Karpas-422 (cell line): Measurements from ENCODE around the gene ERVH48-1. TPM values are rescaled to one million over a fixed set of nuclear protein-coding genes. Genes with fewer than 3 reads are reported as not detected.
"Not testable (repeated sequence)": the region's sequence is repeated elsewhere in the genome, so short reads cannot be mapped to it uniquely, and the experiment has no call there.

Experiments used
- DNase-seq: peaks from one replicate; pipeline ENCODE4 v3.0.0-alpha.2; 2015
- H2AFZ ChIP-seq: fragments of 200-600 bp; sonication (generic); 2 replicates; pipeline ENCODE4 v1.6.1; 2014; ENCODE audit warnings: antibody characterized with exemption, low read length, mixed read lengths
- H3K27ac ChIP-seq: fragments of 200-600 bp; sonication (generic); 2 replicates; pipeline ENCODE4 v1.5.1; 2014; ENCODE audit warnings: mild to moderate bottlenecking, low read length, moderate library complexity
- H3K27me3 ChIP-seq: fragments of 200-600 bp; sonication (generic); 2 replicates; pipeline ENCODE4 v1.6.1; 2014; ENCODE audit warnings: low read length, mixed read lengths
- H3K36me3 ChIP-seq: fragments of 200-600 bp; sonication (generic); 2 replicates; pipeline ENCODE4 v1.6.1; 2014; ENCODE audit warnings: low read length, mixed read lengths; ENCODE audit not compliant: insufficient read depth
- H3K4me1 ChIP-seq: fragments of 200-600 bp; sonication (generic); 2 replicates; pipeline ENCODE4 v1.6.1; 2014; ENCODE audit warnings: mild to moderate bottlenecking, low read length, mixed read lengths
- H3K4me2 ChIP-seq: fragments of 200-600 bp; sonication (generic); 2 replicates; pipeline ENCODE4 v1.6.1; 2014; ENCODE audit warnings: low read length, low read depth, mild to moderate bottlenecking; ENCODE audit not compliant: poor library complexity, severe bottlenecking
- H3K4me3 ChIP-seq: fragments of 200-600 bp; sonication (generic); 2 replicates; pipeline ENCODE4 v1.5.1; 2014; ENCODE audit warnings: mild to moderate bottlenecking, antibody characterized with exemption, low read length, mixed read lengths
- H3K79me2 ChIP-seq: fragments of 200-600 bp; sonication (generic); 2 replicates; pipeline ENCODE4 v1.6.1; 2014; ENCODE audit warnings: mild to moderate bottlenecking, low read length, mixed read lengths
- H3K9ac ChIP-seq: fragments of 200-600 bp; sonication (generic); 2 replicates; pipeline ENCODE4 v1.6.0; 2014; ENCODE audit warnings: low read length
- H3K9me2 ChIP-seq: fragments of 200-600 bp; sonication (generic), shearing (Covaris generic); replicated peaks from 2 replicates; pipeline ENCODE4 v1.6.0; 2014; ENCODE audit warnings: mild to moderate bottlenecking, low read length, moderate library complexity; ENCODE audit not compliant: insufficient read depth
- H3K9me3 ChIP-seq: fragments of 300-700, 200-600 bp; sonication (generic); 2 replicates; pipeline ENCODE4 v1.6.1; 2014; ENCODE audit warnings: low read length, mixed read lengths
- H4K20me1 ChIP-seq: fragments of 200-600 bp; sonication (generic); 2 replicates; pipeline ENCODE4 v1.6.1; 2014; ENCODE audit warnings: mild to moderate bottlenecking, antibody characterized with exemption, low read length, low read depth; ENCODE audit not compliant: insufficient read depth
- total RNA-seq: library from RNA; depleted of rRNA; stranded (reverse); fragments of >200 nt; shearing (Covaris generic); gene quantifications from 2 replicates; pipeline ENCODE4 v1.2.3, GENCODE V29; 2014; ENCODE audit warnings: low replicate concordance

ERVH48-1 gene
- total RNA-seq, 1 experiment from 2014 or later, result not detected

DNA sequence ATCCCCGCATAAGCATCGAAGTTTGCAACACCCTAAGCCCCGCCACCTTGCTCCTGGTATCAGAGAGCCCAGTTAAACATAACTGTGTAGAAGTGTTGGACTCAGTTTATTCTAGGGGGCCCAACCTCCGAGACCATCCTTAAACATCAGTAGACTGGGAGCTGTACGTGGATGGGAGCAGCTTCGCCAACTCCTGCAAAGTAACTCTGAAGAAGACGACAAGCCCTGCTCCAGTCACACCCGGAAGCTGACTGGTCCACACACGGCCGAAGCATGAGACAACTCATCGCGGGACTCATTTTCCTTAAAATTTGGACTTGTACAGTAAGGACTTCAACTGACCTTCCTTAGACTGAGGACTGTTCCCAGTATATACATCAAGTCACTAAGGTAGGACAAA, 8.5 kb upstream of the ERVH48-1 start:
- not testable (repeated sequence) for H3K9me3 ChIP-seq, H3K27ac ChIP-seq, H3K4me2 ChIP-seq, H3K4me3 ChIP-seq, H3K79me2 ChIP-seq, H2AFZ ChIP-seq, H3K9ac ChIP-seq, DNase-seq, H3K36me3 ChIP-seq, H4K20me1 ChIP-seq, H3K9me2 ChIP-seq, H3K27me3 ChIP-seq
- peaks cover 11% of the 10 kb centered on the region for H3K4me1 ChIP-seq

DNA sequence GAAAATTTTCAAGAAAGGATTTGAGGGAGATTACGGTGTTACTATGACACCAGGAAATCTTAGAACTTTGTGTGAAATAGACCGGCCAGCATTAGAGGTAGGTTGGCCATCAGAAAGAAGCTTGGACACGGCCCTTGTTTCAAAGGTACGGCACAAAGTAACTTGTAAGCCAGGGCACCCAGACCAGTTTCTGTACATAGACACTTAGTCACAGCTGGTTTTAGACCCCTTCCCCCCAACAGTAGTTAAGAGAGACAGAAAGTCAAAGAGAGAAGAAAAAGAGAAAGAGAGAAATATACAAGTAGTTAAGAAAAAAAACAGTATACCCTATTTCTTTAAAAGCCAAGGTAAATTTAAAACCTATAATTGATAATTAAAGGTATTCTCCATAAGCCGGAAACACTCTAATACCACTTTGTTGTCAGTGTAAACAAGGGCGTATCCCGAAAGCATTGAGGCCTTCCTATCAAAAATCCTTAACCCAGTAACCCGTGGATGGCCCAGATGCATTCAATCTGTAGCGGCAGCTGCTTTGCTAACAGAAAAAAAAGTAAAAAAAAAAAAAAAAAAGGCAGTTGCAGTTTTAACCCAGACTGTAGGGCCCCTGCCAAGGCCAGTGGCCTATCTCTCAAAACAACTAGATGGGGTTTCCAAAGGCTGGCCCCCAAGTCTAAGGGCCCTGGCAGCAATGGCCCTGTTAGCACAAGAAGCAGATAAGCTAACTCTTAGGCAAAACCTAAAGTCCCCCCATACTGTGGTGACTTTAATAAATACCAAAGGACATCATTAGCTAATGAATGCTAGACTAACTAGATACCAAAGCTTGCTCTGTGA, 7.9 kb upstream of the ERVH48-1 start:
- DNase-seq, H4K20me1 ChIP-seq, H3K36me3 ChIP-seq, H3K9ac ChIP-seq, H3K9me3 ChIP-seq, H3K27ac ChIP-seq, H3K9me2 ChIP-seq, H3K27me3 ChIP-seq, H2AFZ ChIP-seq, H3K79me2 ChIP-seq, H3K4me3 ChIP-seq, H3K4me2 ChIP-seq: not testable (repeated sequence)
- peaks cover 11% of the 10 kb centered on the region for H3K4me1 ChIP-seq

DNA sequence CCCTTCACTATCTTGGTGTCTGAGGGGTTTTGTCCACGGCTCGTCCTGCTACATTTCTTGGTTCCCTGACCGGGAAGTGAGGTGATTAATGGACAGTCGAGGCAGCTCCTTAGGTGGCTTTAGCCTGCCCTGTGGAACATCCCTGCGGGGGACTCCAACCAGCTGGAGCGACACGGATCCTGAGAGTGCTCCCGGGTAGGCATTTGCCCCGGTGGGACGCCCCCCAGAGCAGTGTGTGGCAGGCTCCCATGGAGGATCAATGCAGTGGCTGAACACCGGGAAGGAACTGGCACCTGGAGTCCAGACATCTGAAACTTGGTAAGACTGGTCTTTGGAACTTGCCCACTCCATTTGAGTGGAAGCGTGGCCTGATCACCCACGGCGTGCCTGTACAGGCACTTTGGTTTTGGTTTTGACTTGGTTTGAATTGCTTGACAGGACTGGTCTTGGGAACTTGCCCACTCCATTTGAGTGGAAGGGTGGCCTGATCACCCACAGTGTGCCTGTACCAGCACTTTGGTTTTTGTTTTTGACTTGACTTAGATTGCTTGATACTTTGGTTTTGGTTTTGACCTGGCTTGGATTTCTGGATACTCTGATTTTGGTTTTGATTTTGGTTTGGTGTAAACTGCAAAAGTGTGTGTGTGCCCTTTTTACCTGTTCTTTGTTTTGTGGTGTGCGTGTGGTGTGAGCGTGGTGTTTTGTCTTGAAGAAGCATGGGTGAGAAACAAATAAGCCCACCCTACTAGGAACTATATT, 7.1 kb upstream of the ERVH48-1 start:
- H3K9me2 ChIP-seq, H3K9me3 ChIP-seq, H3K4me3 ChIP-seq, DNase-seq, H3K4me2 ChIP-seq, H3K27ac ChIP-seq, H3K36me3 ChIP-seq, H2AFZ ChIP-seq, H3K27me3 ChIP-seq, H3K9ac ChIP-seq, H4K20me1 ChIP-seq, H3K79me2 ChIP-seq: not testable (repeated sequence)
- H3K4me1 ChIP-seq, result peaks cover 11% of the 10 kb centered on the region

DNA sequence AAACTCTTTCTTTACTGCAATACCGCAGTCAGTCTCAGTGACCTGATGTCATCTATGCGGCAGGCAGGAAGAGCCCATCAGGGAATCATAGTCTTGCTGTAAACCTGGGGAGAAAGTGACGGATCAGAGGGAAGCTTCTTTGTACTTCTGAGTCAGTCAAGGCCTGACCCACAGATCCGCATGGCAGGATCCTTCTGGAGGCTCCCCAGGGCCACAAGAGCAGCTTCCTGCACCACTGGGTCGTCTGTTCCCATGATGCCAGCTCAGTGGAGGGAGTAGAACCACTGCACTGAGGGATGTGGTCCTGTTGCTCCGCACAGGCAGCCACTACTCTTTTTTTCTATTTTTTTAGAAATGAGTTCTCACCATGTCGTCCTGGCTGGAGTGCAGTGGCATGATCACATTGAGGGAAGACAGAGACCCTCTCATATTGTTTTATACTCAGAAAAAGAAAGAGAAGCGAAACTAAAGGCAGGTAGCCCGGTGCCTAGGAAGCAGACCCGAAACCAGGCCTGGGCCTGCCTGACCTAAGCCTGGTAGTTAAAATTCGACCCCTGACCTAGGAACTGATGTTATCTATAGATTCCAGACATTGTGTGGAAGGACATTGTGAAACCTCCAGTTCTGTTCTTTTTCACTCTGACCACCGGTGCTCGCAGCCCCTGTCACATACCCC, 6.3 kb upstream of the ERVH48-1 start:
- H4K20me1 ChIP-seq, result no peaks in the 10 kb centered on the region
- H3K4me1 ChIP-seq, result peaks cover 4% of the 10 kb centered on the region
- H3K27me3 ChIP-seq, result no peaks in the 10 kb centered on the region
- H2AFZ ChIP-seq, result no peak overlapping the region
- no peaks in the 10 kb centered on the region for H3K36me3 ChIP-seq
- no peaks in the 10 kb centered on the region for H3K9me2 ChIP-seq
- H3K27ac ChIP-seq, result no peak overlapping the region
- no peak for DNase-seq
- no peaks in the 10 kb centered on the region for H3K79me2 ChIP-seq
- no peak overlapping the region for H3K4me3 ChIP-seq
- no peaks in the 10 kb centered on the region for H3K9me3 ChIP-seq
- no peak overlapping the region for H3K9ac ChIP-seq
- H3K4me2 ChIP-seq, result no peak overlapping the region

DNA sequence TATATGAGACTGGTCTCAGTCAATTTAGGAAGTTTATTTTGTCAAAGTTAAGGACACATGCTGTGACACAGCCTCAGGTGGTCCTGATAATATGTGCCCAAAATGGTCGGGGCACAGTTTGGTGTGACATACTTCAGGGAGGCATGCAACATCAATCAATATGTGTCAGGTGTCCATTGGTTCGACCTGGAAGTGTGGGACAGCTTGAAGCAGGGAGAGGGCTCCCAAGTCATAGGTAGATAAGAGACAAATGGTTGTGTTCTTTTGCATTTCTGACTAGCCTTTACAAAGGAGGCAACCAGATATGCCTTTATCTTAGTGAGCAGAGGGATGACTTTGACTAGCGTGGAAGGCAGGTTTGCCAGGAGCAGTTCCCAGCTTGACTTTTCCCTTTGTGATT, 4.5 kb upstream of the ERVH48-1 start:
- H3K9ac ChIP-seq, result no peak overlapping the region
- H3K4me3 ChIP-seq, result no peak overlapping the region
- H4K20me1 ChIP-seq, result no peaks in the 10 kb centered on the region
- no peak for DNase-seq
- no peak overlapping the region for H2AFZ ChIP-seq
- no peaks in the 10 kb centered on the region for H3K9me3 ChIP-seq
- no peaks in the 10 kb centered on the region for H3K27me3 ChIP-seq
- no peaks in the 10 kb centered on the region for H3K36me3 ChIP-seq
- H3K27ac ChIP-seq, result no peak overlapping the region
- no peak overlapping the region for H3K4me2 ChIP-seq
- H3K4me1 ChIP-seq, result peaks cover 4% of the 10 kb centered on the region; the same call in 1 of the 2 replicates
- no peaks in the 10 kb centered on the region for H3K79me2 ChIP-seq
- no peaks in the 10 kb centered on the region for H3K9me2 ChIP-seq

DNA sequence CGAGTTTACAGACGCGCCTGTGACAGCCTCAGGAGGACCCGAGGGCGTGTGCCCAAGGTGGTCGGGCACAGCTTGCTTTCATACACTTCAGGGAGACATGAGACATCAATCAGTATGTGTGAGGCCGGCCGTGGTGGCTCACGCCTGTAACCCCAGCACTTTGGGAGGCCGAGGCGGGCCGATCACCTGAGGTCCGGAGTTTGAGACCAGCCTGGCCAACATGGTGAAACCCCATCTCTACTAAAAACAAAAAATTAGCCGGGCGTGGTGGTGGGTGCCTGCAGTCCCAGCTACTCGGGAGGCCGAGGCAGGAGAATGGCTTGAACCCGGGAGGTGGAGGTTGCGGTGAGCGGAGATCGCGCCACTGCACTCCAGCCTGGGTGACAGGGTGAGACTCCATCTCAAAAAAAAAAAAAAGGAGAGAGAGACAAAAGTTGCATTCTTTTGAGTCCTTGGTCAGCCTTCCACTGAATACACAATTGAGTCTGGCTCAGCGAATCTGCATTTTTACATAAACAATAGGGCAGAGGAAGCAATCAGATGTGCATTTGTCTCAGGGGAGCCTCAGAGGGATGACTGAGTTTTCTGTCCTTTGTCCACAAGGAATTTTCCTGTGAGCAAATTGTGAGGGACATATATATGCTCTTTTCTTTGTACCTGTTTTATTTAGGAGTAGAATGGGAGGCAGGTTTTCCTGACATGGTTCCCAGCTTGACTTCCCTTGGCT, 2.2 kb upstream of the ERVH48-1 start:
- not testable (repeated sequence) for H3K79me2 ChIP-seq, H3K27me3 ChIP-seq, H4K20me1 ChIP-seq, H3K27ac ChIP-seq, H3K4me3 ChIP-seq, H2AFZ ChIP-seq, H3K4me2 ChIP-seq, H3K36me3 ChIP-seq, DNase-seq, H3K9me2 ChIP-seq, H3K9me3 ChIP-seq, H3K9ac ChIP-seq
- peaks cover 18% of the 10 kb centered on the region for H3K4me1 ChIP-seq

DNA sequence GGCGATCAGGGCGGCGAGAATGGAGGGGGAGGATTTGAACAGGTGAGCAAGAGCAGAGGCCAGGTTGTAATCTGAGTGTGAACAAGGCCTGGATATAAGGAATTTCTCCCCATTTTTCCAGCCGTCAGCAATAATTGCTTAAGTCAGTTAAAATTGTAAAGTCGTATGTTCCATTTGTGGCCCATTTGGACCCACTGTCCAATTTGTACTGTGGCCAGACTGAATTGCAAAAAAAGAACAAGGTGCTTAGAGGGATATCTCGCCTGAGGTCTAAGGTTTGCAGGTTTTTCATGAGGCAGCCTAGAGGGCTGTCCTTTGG, 1.0 kb downstream of the ERVH48-1 start:
- no peaks in the 10 kb centered on the region for H4K20me1 ChIP-seq
- peaks cover 14% of the 10 kb centered on the region for H3K4me1 ChIP-seq
- peak overlapping the region; percentile 48 for H3K4me2 ChIP-seq
- H3K4me3 ChIP-seq, result peak overlapping the region; percentile 19; the same call in 1 of the 2 replicates
- no peaks in the 10 kb centered on the region for H3K9me3 ChIP-seq
- no peaks in the 10 kb centered on the region for H3K79me2 ChIP-seq
- H2AFZ ChIP-seq, result peak overlapping the region; percentile 78
- H3K36me3 ChIP-seq, result no peaks in the 10 kb centered on the region
- no peaks in the 10 kb centered on the region for H3K27me3 ChIP-seq
- H3K27ac ChIP-seq, result no peak overlapping the region
- peak overlapping the region; percentile 56 for H3K9ac ChIP-seq
- no peaks in the 10 kb centered on the region for H3K9me2 ChIP-seq
- no peak for DNase-seq
